GM23248 (cell line): ENCODE measurements around the gene MLC1.

Experiments used
- EZH2 ChIP-seq: fragments of 200-600 bp; sonication (generic); IDR thresholded peaks from 2 replicates; pipeline ENCODE4 v1.6.1; 2018; ENCODE audit warnings: antibody characterized with exemption, mild to moderate bottlenecking; ENCODE audit not compliant: insufficient read depth, poor library complexity, severe bottlenecking
- EZH2phosphoT487 ChIP-seq: fragments of 200-600 bp; sonication (generic); IDR thresholded peaks from 2 replicates; pipeline ENCODE4 v1.6.1; 2018; ENCODE audit warnings: antibody characterized with exemption, moderate library complexity, mild to moderate bottlenecking, low read depth; ENCODE audit not compliant: insufficient read depth

GRCh38 chr22:50083462-50084079 lies 1.7 kb downstream of the MLC1 start:
- TF ChIP-seq EZH2phosphoT487, result no peak
- TF ChIP-seq EZH2, result no peak
